Fibroblast of gingiva (primary cell): Measurements from ENCODE around the gene SPOPL.

Experiments used
- DNase-seq: peaks from one replicate; pipeline ENCODE4 v3.0.0-alpha.2; 2011; ENCODE audit warnings: low read depth

Gene SPOPL

GRCh38 chr2:138601458-138602165 is 100.0 kb downstream of the SPOPL start:
- DNase-seq, result no peak

- no peak for DNase-seq
Measured at GRCh38 chr2:138602166-138602460, 100.5 kb downstream of the SPOPL start.

- no peak for DNase-seq
Measured at GRCh38 chr2:138607746-138608145, 106.2 kb downstream of the SPOPL start.

- no peak for DNase-seq
Measured at GRCh38 chr2:138609446-138609845, 107.9 kb downstream of the SPOPL start.

GRCh38 chr2:138610201-138610953 is 108.8 kb downstream of the SPOPL start:
- DNase-seq, result no peak

- no peak for DNase-seq
Measured at GRCh38 chr2:138615257-138615656, 113.7 kb downstream of the SPOPL start.

- DNase-seq, result no peak
Measured at GRCh38 chr2:138617026-138617425, 115.5 kb downstream of the SPOPL start.

GRCh38 chr2:138618971-138619370 is 117.4 kb downstream of the SPOPL start:
- DNase-seq, result no peak

GRCh38 chr2:138620431-138620830 is 118.9 kb downstream of the SPOPL start:
- DNase-seq, result no peak

GRCh38 chr2:138621139-138621538 is 119.6 kb downstream of the SPOPL start:
- DNase-seq, result no peak

GRCh38 chr2:138622613-138623012 is 121.0 kb downstream of the SPOPL start:
- no peak for DNase-seq
